Ishikawa (cell line): ENCODE data around the gene SLC7A1.

Experiments used
- CEBPB ChIP-seq: IDR thresholded peaks from 2 replicates; pipeline ENCODE4 v1.6.1; 2012
- CREB1 ChIP-seq: IDR thresholded peaks from 2 replicates; pipeline ENCODE4 v1.6.1; 2012; ENCODE audit warnings: low read depth
- EGR1 ChIP-seq: IDR thresholded peaks from 2 replicates; pipeline ENCODE4 v1.6.1; 2012
- EP300 ChIP-seq: IDR thresholded peaks from 2 replicates; pipeline ENCODE4 v1.6.1; 2012; ENCODE audit warnings: borderline replicate concordance
- FOXM1 ChIP-seq: IDR thresholded peaks from 2 replicates; pipeline ENCODE4 v1.6.1; 2012; ENCODE audit warnings: low read depth, borderline replicate concordance
- NFIC ChIP-seq: IDR thresholded peaks from 2 replicates; pipeline ENCODE4 v1.6.1; 2012
- RAD21 ChIP-seq: IDR thresholded peaks from 2 replicates; pipeline ENCODE4 v1.6.1; 2012; ENCODE audit warnings: low read depth
- TAF1 ChIP-seq: IDR thresholded peaks from 2 replicates; pipeline ENCODE4 v1.6.1; 2012; ENCODE audit warnings: low read depth, mild to moderate bottlenecking
- TCF12 ChIP-seq: IDR thresholded peaks from 2 replicates; pipeline ENCODE4 v1.6.1; 2012; ENCODE audit warnings: low read depth
- TEAD4 ChIP-seq: IDR thresholded peaks from 2 replicates; pipeline ENCODE4 v1.6.1; 2012
- YY1 ChIP-seq: IDR thresholded peaks from 2 replicates; pipeline ENCODE4 v1.6.1; 2012; ENCODE audit warnings: low read depth
- ZBTB7A ChIP-seq: IDR thresholded peaks from 2 replicates; pipeline ENCODE4 v1.6.1; 2012; ENCODE audit warnings: low read depth
- TF ChIP-seq, protein P1 (sequence below): IDR thresholded peaks from 2 replicates; pipeline ENCODE4 v1.6.1; 2012
- TF ChIP-seq, protein P2 (sequence below): IDR thresholded peaks from 2 replicates; pipeline ENCODE4 v1.6.1; 2012; ENCODE audit warnings: low read depth, mild to moderate bottlenecking
- TF ChIP-seq, protein P3 (sequence below): IDR thresholded peaks from 2 replicates; pipeline ENCODE4 v1.6.1; 2012

Gene SLC7A1

DNA sequence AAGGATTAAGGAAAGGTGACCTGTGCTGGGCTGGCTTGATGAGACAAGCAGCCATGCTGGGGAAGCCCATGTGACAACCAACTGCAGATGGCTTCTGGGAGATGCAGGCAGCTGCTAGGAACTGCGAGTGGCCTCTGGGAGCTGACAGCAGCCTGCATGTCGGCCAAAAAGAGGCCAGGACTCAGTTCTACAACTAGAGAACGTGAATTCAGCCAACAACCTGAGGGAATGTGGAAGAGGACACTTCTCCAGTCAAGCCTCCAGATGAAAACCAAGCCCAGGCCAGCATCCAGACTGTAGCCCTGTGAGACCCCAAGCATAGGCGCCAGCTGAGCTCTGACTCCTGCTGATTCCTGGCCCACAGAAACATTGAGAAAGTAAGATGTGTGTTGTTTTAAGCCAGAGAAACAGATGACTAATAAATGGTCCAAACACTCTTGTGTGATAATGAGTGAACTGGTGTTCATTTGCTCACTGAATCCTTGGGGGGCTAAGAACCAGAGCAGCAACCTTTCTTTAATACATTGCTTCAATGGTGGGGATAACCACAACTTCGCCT lies 45.0 kb downstream of the SLC7A1 start:
- TF ChIP-seq TAF1: no peak
- TF ChIP-seq ZBTB7A: no peak
- TF ChIP-seq RAD21: no peak
- TF ChIP-seq TCF12: no peak
- TF ChIP-seq YY1: no peak
- no peak for TF ChIP-seq CEBPB
- TF ChIP-seq EP300: no peak
- TF ChIP-seq TEAD4: no peak
- TF ChIP-seq, protein P1, sequence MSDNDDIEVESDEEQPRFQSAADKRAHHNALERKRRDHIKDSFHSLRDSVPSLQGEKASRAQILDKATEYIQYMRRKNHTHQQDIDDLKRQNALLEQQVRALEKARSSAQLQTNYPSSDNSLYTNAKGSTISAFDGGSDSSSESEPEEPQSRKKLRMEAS: no peak
- TF ChIP-seq, protein P2, sequence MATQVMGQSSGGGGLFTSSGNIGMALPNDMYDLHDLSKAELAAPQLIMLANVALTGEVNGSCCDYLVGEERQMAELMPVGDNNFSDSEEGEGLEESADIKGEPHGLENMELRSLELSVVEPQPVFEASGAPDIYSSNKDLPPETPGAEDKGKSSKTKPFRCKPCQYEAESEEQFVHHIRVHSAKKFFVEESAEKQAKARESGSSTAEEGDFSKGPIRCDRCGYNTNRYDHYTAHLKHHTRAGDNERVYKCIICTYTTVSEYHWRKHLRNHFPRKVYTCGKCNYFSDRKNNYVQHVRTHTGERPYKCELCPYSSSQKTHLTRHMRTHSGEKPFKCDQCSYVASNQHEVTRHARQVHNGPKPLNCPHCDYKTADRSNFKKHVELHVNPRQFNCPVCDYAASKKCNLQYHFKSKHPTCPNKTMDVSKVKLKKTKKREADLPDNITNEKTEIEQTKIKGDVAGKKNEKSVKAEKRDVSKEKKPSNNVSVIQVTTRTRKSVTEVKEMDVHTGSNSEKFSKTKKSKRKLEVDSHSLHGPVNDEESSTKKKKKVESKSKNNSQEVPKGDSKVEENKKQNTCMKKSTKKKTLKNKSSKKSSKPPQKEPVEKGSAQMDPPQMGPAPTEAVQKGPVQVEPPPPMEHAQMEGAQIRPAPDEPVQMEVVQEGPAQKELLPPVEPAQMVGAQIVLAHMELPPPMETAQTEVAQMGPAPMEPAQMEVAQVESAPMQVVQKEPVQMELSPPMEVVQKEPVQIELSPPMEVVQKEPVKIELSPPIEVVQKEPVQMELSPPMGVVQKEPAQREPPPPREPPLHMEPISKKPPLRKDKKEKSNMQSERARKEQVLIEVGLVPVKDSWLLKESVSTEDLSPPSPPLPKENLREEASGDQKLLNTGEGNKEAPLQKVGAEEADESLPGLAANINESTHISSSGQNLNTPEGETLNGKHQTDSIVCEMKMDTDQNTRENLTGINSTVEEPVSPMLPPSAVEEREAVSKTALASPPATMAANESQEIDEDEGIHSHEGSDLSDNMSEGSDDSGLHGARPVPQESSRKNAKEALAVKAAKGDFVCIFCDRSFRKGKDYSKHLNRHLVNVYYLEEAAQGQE: no peak
- TF ChIP-seq, protein P3, sequence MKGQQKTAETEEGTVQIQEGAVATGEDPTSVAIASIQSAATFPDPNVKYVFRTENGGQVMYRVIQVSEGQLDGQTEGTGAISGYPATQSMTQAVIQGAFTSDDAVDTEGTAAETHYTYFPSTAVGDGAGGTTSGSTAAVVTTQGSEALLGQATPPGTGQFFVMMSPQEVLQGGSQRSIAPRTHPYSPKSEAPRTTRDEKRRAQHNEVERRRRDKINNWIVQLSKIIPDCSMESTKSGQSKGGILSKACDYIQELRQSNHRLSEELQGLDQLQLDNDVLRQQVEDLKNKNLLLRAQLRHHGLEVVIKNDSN: no peak
- no peak for TF ChIP-seq NFIC
- TF ChIP-seq CREB1: no peak
- no peak for TF ChIP-seq EGR1
- no peak for TF ChIP-seq FOXM1

DNA sequence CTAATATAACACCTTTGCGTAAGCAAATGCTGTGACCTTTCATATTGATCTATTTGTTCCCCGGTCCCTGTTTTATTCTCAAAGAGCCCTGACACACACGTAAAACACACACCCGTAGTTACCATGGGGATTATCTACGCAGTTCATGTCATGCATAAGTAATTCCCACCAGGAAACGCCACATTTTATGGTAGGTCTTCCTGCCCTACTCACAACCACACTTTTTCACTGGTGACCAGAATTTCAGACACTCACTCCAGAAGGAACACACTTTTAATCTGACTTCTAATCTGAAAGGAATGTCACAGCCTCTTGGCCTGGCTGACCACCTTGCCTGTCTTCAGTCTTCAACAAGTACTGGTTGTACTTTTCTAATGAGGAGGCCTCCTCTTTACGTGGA lies 46.8 kb downstream of the SLC7A1 start:
- TF ChIP-seq, protein P1: no peak

DNA sequence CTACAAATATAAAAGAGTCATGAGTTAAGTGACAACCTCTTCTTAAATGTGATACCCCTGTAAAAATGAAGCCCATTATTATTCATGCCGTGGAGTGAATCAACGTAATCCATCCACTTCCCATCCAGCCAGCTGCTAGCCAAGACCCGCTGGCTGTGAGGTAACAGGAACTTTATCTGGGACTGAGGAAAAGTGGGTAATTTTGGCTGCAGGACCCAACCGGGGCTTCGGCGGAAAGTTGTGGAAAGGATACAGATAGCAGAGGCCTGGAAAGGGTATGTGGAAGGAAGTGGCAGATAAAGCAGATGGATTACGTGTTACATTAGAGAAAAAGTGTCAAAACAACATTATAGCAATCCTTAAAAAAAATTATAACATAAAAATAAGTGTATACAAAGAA lies 48.3 kb downstream of the SLC7A1 start:
- TF ChIP-seq RAD21 (no peak), ZBTB7A (no peak), TEAD4 (no peak), YY1 (no peak), EP300 (no peak), TAF1 (no peak), FOXM1 (no peak)
- TF ChIP-seq, protein P3: no peak

DNA sequence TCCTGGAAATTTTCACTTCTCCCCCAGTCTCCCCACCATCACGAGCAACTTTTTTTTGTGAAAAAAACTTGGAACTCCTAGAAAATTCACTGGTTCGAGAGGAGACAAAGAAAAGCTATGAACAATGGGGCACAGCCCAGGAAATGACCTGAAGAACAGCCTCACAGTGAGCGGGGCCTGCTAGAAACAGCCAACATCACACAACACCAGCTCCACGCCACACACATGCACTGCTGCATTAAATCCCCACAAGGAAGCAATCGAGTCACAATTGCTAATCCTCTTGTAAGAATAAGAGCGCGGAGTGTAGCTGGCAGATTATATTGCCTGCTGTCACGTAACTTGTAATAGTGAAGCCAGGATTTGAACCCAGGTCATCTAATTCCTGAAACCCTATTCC lies 48.8 kb downstream of the SLC7A1 start:
- TF ChIP-seq CREB1: no peak

DNA sequence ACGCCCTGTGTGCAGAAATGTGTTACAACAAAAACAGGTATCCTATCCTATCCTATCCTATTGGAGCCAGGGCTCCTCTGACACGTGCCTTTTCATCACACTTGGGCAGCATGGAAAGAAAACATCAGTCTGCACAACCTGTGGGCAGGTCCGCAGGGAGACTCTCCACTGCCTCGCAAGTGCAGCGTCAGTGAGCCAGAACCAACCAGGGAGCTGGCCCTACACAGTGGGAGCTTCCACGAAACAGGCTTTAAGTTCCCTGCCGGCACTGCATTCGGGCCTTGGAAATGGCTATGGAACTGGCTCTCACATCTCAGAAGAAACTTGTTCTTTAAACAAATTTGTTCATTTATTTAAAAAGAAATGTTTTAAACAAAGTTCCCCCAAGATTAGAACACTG lies 49.5 kb downstream of the SLC7A1 start:
- TF ChIP-seq TCF12: no peak
- no peak for TF ChIP-seq RAD21
- no peak for TF ChIP-seq YY1
- TF ChIP-seq EGR1: no peak
- no peak for TF ChIP-seq TEAD4
- TF ChIP-seq CEBPB: no peak
- no peak for TF ChIP-seq EP300
- TF ChIP-seq ZBTB7A: no peak
- TF ChIP-seq NFIC: no peak
- TF ChIP-seq, protein P3: no peak
- TF ChIP-seq CREB1: no peak
- TF ChIP-seq, protein P1: no peak
- TF ChIP-seq FOXM1: no peak
- TF ChIP-seq, protein P2: no peak
